A549 (cell line): Measurements from ENCODE around the gene TNPO3.

Experiments
- CEBPB ChIP-seq, 2 experiments: fragments of >200 bp in 1 of 2; sonication (Bioruptor Twin) in 1 of 2; formaldehyde crosslinking in 1 of 2; IDR thresholded peaks; 2 replicates each; pipeline ENCODE4 v1.6.1; 2012 to 2016
- CTCF ChIP-seq: fragments of >200 bp; sonication (Bioruptor Twin); formaldehyde crosslinking; IDR thresholded peaks from 3 replicates; pipeline ENCODE4 v1.5.1; 2016
- E2F6 ChIP-seq: IDR thresholded peaks from 2 replicates; pipeline ENCODE4 v1.6.1; 2012; ENCODE audit warnings: low read depth, borderline replicate concordance
- EP300 ChIP-seq, 2 experiments: fragments of >200 bp; sonication (Bioruptor Twin); formaldehyde crosslinking; IDR thresholded peaks; 2 replicates in 1 of 2; 3 replicates in 1 of 2; pipeline ENCODE4 v1.6.1; 2016 to 2017
- HDAC2 ChIP-seq: fragments of 200-600 bp; sonication (generic); IDR thresholded peaks from 2 replicates; pipeline ENCODE4 v1.6.1; 2016
- JUN ChIP-seq, 2 experiments: fragments of >200 bp; sonication (Bioruptor Twin); formaldehyde crosslinking; IDR thresholded peaks; 2 replicates in 1 of 2; 3 replicates in 1 of 2; pipeline ENCODE4 v1.6.1; 2016 to 2017
- MAX ChIP-seq: IDR thresholded peaks from 2 replicates; pipeline ENCODE4 v1.6.1; 2012
- PHF8 ChIP-seq: fragments of 200-600 bp; sonication (generic); IDR thresholded peaks from 2 replicates; pipeline ENCODE4 v1.6.1; 2016; ENCODE audit warnings: low read depth, mild to moderate bottlenecking, antibody characterized with exemption, moderate library complexity, borderline replicate concordance
- RCOR1 ChIP-seq: fragments of 150-350 bp; IDR thresholded peaks from 2 replicates; pipeline ENCODE4 v1.6.1; 2014; ENCODE audit warnings: antibody characterized with exemption, low read length, low read depth
- RNF2 ChIP-seq: fragments of 200-600 bp; sonication (generic); IDR thresholded peaks from 2 replicates; pipeline ENCODE4 v1.6.1; 2016; ENCODE audit warnings: low read depth, mild to moderate bottlenecking, antibody characterized with exemption, moderate library complexity, borderline replicate concordance
- USF2 ChIP-seq: fragments of 450-650 bp; IDR thresholded peaks from 2 replicates; pipeline ENCODE4 v1.6.1; 2014; ENCODE audit warnings: antibody characterized with exemption
- ZFP36 ChIP-seq: fragments of 450-650 bp; IDR thresholded peaks from 2 replicates; pipeline ENCODE4 v1.6.1; 2014; ENCODE audit warnings: borderline replicate concordance; ENCODE audit not compliant: partially characterized antibody

- TF ChIP-seq EP300 (IDR thresholded peaks at IDR 0.05): no peak
- no peak for TF ChIP-seq CTCF
- no peak for TF ChIP-seq RCOR1
- TF ChIP-seq HDAC2: no peak
- TF ChIP-seq RNF2: no peak
- no peak for TF ChIP-seq PHF8
- TF ChIP-seq CEBPB (IDR thresholded peaks at IDR 0.05): no peak
- TF ChIP-seq E2F6: no peak
- TF ChIP-seq ZFP36: no peak
- TF ChIP-seq JUN (IDR thresholded peaks at IDR 0.05): no peak
- TF ChIP-seq USF2: no peak
- TF ChIP-seq MAX: no peak
These were observed 117.7 kb downstream of the TNPO3 start for GRCh38 chr7:128937271-128937646.
